Measurements from ENCODE around the gene TMEM50B.

The TMEM50B gene

DNA sequence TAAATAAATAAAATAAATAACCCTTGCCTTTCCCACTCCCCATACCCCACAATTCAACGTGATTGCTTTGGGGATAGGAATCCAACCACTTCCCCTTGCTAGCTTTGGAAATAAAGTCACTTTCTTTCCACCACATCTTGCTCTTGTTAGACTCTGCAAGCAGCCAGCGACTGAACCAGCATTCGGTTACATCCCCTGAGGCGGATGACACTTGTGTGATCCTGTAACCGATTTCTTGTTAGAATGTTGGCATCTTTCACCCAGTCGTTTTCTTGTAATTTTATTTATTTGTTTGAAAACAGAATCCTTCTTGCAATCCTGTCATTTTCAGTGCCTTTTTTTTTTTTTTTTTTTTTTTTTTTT, 78.2 kb downstream of the TMEM50B start:
- in situ Hi-C loops (cut with HindIII; ENCODE audit: low sequenced_read_pairs), result no loop called here
